ENCODE results near the gene DPP7. TPM values are rescaled to one million over a fixed set of nuclear protein-coding genes. Genes with fewer than 3 reads are reported as not detected.

The DPP7 gene
- total and polyA plus RNA-seq, 2 of the 4 experiments (the other 2 are of a cell fraction): 14.9 to 76.4 TPM

DNA sequence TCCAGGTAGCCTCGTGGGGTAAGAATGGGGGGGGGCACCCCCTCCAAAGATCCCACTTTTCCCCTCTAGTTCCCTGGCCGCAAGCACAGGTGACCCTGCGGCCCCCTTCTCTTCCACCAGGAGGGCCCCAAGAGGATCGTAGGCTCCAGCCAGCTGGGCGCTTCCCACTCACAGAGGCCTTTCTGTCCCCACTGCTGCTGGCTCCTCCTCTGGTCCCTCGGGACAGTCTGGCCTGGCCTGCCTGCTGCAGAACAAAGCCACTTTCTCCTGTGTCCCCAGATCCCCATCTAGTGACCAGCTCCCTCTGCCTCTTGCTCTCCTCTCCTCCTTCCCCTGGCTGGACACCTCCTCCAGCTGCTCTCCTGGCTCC, 43.6 kb downstream of the DPP7 start:
- BruUV-seq (replicated peaks): no TSS peak
- H3K4ac ChIP-seq (ENCODE audit: low read depth, low read length): peak overlapping the region; percentile 43; the same call in 1 of the 2 replicates
- no peak overlapping the region for H2BK120ac ChIP-seq (ENCODE audit: low read depth, low read length)
- H3K27ac ChIP-seq (ENCODE audit: insufficient read depth, low read length): no peak overlapping the region; the same call in 1 of the 2 replicates
- no peak overlapping the region for H3K23ac ChIP-seq (ENCODE audit: low read depth, low read length)
- H3K18ac ChIP-seq (ENCODE audit: low read depth, low read length): no peak overlapping the region
- DNase-seq: no peak
- peak overlapping the region; percentile 74 to 79; a peak in 3 of 4 replicates for H4K8ac ChIP-seq (ENCODE audit: low read depth in 2 of 2, low read length in 2 of 2)
- no peaks in the 10 kb centered on the region for H3K9me3 ChIP-seq (ENCODE audit: control insufficient read depth, insufficient read depth, low read length)
- H4K20me1 ChIP-seq (ENCODE audit: insufficient read depth, low read length): no peaks in the 10 kb centered on the region
- peak overlapping the region; percentile 21 for H3K4me3 ChIP-seq (ENCODE audit: insufficient read depth, low read depth, low read length)
- peaks cover 2 to 11% of the 10 kb centered on the region in 2 experiments for H3K79me1 ChIP-seq (ENCODE audit: low read depth in 1 of 2, low read length in 2 of 2)
- H2AK9ac ChIP-seq (replicated peaks; ENCODE audit: low read depth, low read length, poor library complexity): peak overlapping the region; percentile 44
- peaks cover 3% of the 10 kb centered on the region; the same call in 1 of the 2 replicates for H3K4me1 ChIP-seq (ENCODE audit: control insufficient read depth, insufficient read depth, low read length)
- peak overlapping the region; percentile 23; the same call in 1 of the 2 replicates for H3K9ac ChIP-seq (ENCODE audit: low read depth, low read length)
- no peak overlapping the region for H4K5ac ChIP-seq (ENCODE audit: low read depth, low read length)
- WGBS, 2 experiments (ENCODE audit: extremely low coverage in 2 of 2, insufficient read length in 1 of 2): 0% methylated on average over 1 of the region's 6 CpGs; no CpG with 5 or more reads in 1 of the 2 experiments
- no peaks in the 10 kb centered on the region for H3K9me1 ChIP-seq (ENCODE audit: insufficient read depth, low read length)
- no peak overlapping the region for H2BK5ac ChIP-seq (ENCODE audit: low read depth, low read length, poor library complexity, severe bottlenecking)
- ATAC-seq (ENCODE audit: low read depth): no peak
- TF ChIP-seq POLR2A (IDR thresholded peaks at IDR 0.05; ENCODE audit: low read depth, low read length): no peak
- no peak for TF ChIP-seq MXI1 (IDR thresholded peaks at IDR 0.05; ENCODE audit: borderline replicate concordance, low read depth, low read length)
- TF ChIP-seq CHD1 (IDR thresholded peaks at IDR 0.05; ENCODE audit: low read depth, low read length): no peak
- TF ChIP-seq BHLHE40 (IDR thresholded peaks at IDR 0.05; ENCODE audit: low read depth, low read length): no peak
- no peak for TF ChIP-seq MAFK (IDR thresholded peaks at IDR 0.05; ENCODE audit: low read depth, low read length)
- no peak for TF ChIP-seq RFX5 (IDR thresholded peaks at IDR 0.05; ENCODE audit: low read depth, low read length)
- TF ChIP-seq NFE2L2 (IDR thresholded peaks at IDR 0.05; ENCODE audit: low read depth, low read length): no peak
- no peak for TF ChIP-seq RCOR1 (IDR thresholded peaks at IDR 0.05; ENCODE audit: insufficient replicate concordance, low read length)
- TF ChIP-seq SMC3 (IDR thresholded peaks at IDR 0.05; ENCODE audit: low read depth, low read length): no peak
- TF ChIP-seq, protein P1, sequence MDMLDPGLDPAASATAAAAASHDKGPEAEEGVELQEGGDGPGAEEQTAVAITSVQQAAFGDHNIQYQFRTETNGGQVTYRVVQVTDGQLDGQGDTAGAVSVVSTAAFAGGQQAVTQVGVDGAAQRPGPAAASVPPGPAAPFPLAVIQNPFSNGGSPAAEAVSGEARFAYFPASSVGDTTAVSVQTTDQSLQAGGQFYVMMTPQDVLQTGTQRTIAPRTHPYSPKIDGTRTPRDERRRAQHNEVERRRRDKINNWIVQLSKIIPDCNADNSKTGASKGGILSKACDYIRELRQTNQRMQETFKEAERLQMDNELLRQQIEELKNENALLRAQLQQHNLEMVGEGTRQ (IDR thresholded peaks at IDR 0.05; ENCODE audit: low read depth, low read length): no peak
- TF ChIP-seq CEBPB (IDR thresholded peaks at IDR 0.05; ENCODE audit: low read depth, low read length): no peak
- TF ChIP-seq, protein P2, sequence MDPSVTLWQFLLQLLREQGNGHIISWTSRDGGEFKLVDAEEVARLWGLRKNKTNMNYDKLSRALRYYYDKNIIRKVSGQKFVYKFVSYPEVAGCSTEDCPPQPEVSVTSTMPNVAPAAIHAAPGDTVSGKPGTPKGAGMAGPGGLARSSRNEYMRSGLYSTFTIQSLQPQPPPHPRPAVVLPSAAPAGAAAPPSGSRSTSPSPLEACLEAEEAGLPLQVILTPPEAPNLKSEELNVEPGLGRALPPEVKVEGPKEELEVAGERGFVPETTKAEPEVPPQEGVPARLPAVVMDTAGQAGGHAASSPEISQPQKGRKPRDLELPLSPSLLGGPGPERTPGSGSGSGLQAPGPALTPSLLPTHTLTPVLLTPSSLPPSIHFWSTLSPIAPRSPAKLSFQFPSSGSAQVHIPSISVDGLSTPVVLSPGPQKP (IDR thresholded peaks at IDR 0.05; ENCODE audit: borderline replicate concordance, low read depth, low read length): no peak
- no peak for TF ChIP-seq FOS (IDR thresholded peaks at IDR 0.05; ENCODE audit: low read depth, low read length)
- TF ChIP-seq, protein P3, sequence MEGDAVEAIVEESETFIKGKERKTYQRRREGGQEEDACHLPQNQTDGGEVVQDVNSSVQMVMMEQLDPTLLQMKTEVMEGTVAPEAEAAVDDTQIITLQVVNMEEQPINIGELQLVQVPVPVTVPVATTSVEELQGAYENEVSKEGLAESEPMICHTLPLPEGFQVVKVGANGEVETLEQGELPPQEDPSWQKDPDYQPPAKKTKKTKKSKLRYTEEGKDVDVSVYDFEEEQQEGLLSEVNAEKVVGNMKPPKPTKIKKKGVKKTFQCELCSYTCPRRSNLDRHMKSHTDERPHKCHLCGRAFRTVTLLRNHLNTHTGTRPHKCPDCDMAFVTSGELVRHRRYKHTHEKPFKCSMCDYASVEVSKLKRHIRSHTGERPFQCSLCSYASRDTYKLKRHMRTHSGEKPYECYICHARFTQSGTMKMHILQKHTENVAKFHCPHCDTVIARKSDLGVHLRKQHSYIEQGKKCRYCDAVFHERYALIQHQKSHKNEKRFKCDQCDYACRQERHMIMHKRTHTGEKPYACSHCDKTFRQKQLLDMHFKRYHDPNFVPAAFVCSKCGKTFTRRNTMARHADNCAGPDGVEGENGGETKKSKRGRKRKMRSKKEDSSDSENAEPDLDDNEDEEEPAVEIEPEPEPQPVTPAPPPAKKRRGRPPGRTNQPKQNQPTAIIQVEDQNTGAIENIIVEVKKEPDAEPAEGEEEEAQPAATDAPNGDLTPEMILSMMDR (conservative IDR thresholded peaks at IDR 0.05; ENCODE audit: low read depth, low read length): no peak
- no peak overlapping the region for H2BK20ac ChIP-seq (ENCODE audit: low read depth, low read length)
- H2BK15ac ChIP-seq (ENCODE audit: low read depth, low read length): no peak overlapping the region
- ChIA-PET CTCF (interaction anchor here (1.0 kb wide), 1 partner anchor 19 kb away, joined by 3 read pairs; no protein-coding TSS in a partner anchor), POLR2A (ENCODE audit: unreplicated experiment) (no interaction called here)
- H3K56ac ChIP-seq (ENCODE audit: extremely low read depth, insufficient read depth, low read length): no peak overlapping the region
- intact Hi-C loops (cut with micrococcal nuclease): loop anchor here (1.0 kb wide), 1 partner anchor 15 kb away; the partner anchor contains the start of gene MAN1B1
- no peak overlapping the region for H3K14ac ChIP-seq (replicated peaks; ENCODE audit: low read depth, low read length)
- H2AK5ac ChIP-seq (ENCODE audit: low read depth, low read length): peak overlapping the region; percentile 70
- H3K4me2 ChIP-seq (ENCODE audit: low read depth, low read length): peak overlapping the region; percentile 20; the same call in 1 of the 2 replicates
- H3K27me3 ChIP-seq (ENCODE audit: control insufficient read depth, insufficient read depth, low read length): no peaks in the 10 kb centered on the region; the same call in 1 of the 2 replicates
- H2AFZ ChIP-seq (replicated peaks; ENCODE audit: low read length, poor library complexity): peak overlapping the region; percentile 90
- in situ Hi-C loops (cut with MboI; ENCODE audit: low sequenced_read_pairs): no loop called here
- dilution Hi-C loops (cut with HindIII; ENCODE audit: low sequenced_read_pairs, unreplicated experiment): no loop called here
- H3K36me3 ChIP-seq (ENCODE audit: control insufficient read depth, insufficient read depth, low read length): no peaks in the 10 kb centered on the region
- H4K91ac ChIP-seq (ENCODE audit: insufficient read depth, low read depth, low read length): peak overlapping the region; percentile 76

Data from IMR-90 (cell line).